Peyer's patch (tissue), 4 donors: ENCODE data around the gene PLEKHB2. TPM values are rescaled to one million over a fixed set of nuclear protein-coding genes. Genes with fewer than 3 reads are reported as not detected.
"Not testable (repeated sequence)": the region's sequence is repeated elsewhere in the genome, so short reads cannot be mapped to it uniquely, and the experiment has no call there.

Experiments used
- DNase-seq, 3 donors: peaks; one replicate each; pipeline ENCODE4 v3.0.0-alpha.2; 2017 to 2019
- H3K27ac ChIP-seq, 4 donors: fragments of 200-600 bp; sonication (generic); one replicate each; pipeline ENCODE4 v1.5.1; 2016 to 2019
- H3K27me3 ChIP-seq, 2 donors: fragments of 200-600 bp; sonication (generic); one replicate each; pipeline ENCODE4 v1.5.1; 2019
- H3K36me3 ChIP-seq, 3 donors: fragments of 200-600 bp; sonication (generic); one replicate each; pipeline ENCODE4 v1.5.1; 2016 to 2019
- H3K4me1 ChIP-seq, 4 donors: fragments of 200-600 bp; sonication (generic); one replicate each; pipeline ENCODE4 v1.5.1; 2016 to 2019
- H3K4me3 ChIP-seq, 4 donors: fragments of 200-600 bp; sonication (generic); 1 replicate in 3 of 4; 2 replicates in 1 of 4; pipeline ENCODE4 v1.5.1; 2016 to 2019; ENCODE audit warnings: mild to moderate bottlenecking in 1 of 4
- H3K9me3 ChIP-seq, 4 donors: fragments of 200-600 bp; sonication (generic); one replicate each; pipeline ENCODE4 v1.5.1; 2016 to 2019; ENCODE audit warnings: mild to moderate bottlenecking in 1 of 4
- POLR2A ChIP-seq, 2 donors: fragments of 450-650 bp; IDR thresholded peaks; one replicate each; pipeline ENCODE4 v1.5.1; 2017; ENCODE audit warnings: antibody characterized with exemption in 2 of 2, mild to moderate bottlenecking in 2 of 2, moderate library complexity in 2 of 2
- total RNA-seq, 4 donors: library from RNA; depleted of rRNA; stranded (reverse); fragments of >200 nt; gene quantifications; one replicate each; pipeline ENCODE4 v1.1.0, GENCODE V29; 2016
- TF ChIP-seq, protein P1 (sequence below), 6 experiments: fragments of 450-650 bp in 4 of 6; fragments of 200-600 bp in 2 of 6; sonication (generic) in 1 of 6; IDR thresholded peaks; one replicate each; pipeline ENCODE4 v1.5.1; 2017 to 2019; ENCODE audit warnings: antibody characterized with exemption in 6 of 6, mild to moderate bottlenecking in 3 of 6, moderate library complexity in 1 of 6

Gene PLEKHB2
- total RNA-seq, 4 donors from 2014 or later, result 35.5 to 150 (median 120) TPM

- no peaks in the 10 kb centered on the region for H3K9me3 ChIP-seq
- no peaks in the 10 kb centered on the region for H3K27me3 ChIP-seq
- H3K4me3 ChIP-seq, result peak overlapping the region; percentile 71 to 95 (median 84)
- H3K36me3 ChIP-seq, result no peaks in the 10 kb centered on the region
- TF ChIP-seq, protein P1, sequence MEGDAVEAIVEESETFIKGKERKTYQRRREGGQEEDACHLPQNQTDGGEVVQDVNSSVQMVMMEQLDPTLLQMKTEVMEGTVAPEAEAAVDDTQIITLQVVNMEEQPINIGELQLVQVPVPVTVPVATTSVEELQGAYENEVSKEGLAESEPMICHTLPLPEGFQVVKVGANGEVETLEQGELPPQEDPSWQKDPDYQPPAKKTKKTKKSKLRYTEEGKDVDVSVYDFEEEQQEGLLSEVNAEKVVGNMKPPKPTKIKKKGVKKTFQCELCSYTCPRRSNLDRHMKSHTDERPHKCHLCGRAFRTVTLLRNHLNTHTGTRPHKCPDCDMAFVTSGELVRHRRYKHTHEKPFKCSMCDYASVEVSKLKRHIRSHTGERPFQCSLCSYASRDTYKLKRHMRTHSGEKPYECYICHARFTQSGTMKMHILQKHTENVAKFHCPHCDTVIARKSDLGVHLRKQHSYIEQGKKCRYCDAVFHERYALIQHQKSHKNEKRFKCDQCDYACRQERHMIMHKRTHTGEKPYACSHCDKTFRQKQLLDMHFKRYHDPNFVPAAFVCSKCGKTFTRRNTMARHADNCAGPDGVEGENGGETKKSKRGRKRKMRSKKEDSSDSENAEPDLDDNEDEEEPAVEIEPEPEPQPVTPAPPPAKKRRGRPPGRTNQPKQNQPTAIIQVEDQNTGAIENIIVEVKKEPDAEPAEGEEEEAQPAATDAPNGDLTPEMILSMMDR (IDR thresholded peaks at IDR 0.05), result no peak
- TF ChIP-seq POLR2A (IDR thresholded peaks at IDR 0.05), result peak in 1 of 2 donors; percentile 8
- peak in 2 of 3 donors; percentile 25 to 85 for DNase-seq
- peak overlapping the region; percentile 87 to 95 (median 92) for H3K27ac ChIP-seq
- H3K4me1 ChIP-seq, result peaks cover 0 to 23% (median 10%) of the 10 kb centered on the region in 4 donors
These were observed 515 bp upstream of the PLEKHB2 start for GRCh38 chr2:131104487-131105155.

- peak; percentile 41 to 45 for TF ChIP-seq POLR2A (IDR thresholded peaks at IDR 0.05)
- TF ChIP-seq, protein P1 (IDR thresholded peaks at IDR 0.05), result no peak
- DNase-seq, result peak; percentile 46 to 64 (median 57)
- no peaks in the 10 kb centered on the region for H3K9me3 ChIP-seq
- H3K4me3 ChIP-seq, result peak overlapping the region; percentile 71 to 95 (median 84)
- H3K27ac ChIP-seq, result peak overlapping the region; percentile 87 to 95 (median 92)
- no peaks in the 10 kb centered on the region for H3K36me3 ChIP-seq
- H3K4me1 ChIP-seq, result peaks cover 0 to 23% (median 10%) of the 10 kb centered on the region in 4 donors
- no peaks in the 10 kb centered on the region for H3K27me3 ChIP-seq
These were observed 1.0 kb downstream of the PLEKHB2 start for GRCh38 chr2:131105950-131106801.

- no peak for DNase-seq
- H3K9me3 ChIP-seq, result no peaks in the 10 kb centered on the region
- no peak overlapping the region for H3K4me3 ChIP-seq
- H3K36me3 ChIP-seq, result no peaks in the 10 kb centered on the region
- H3K4me1 ChIP-seq, result peaks cover 0 to 11% (median 0%) of the 10 kb centered on the region in 4 donors
- no peak for TF ChIP-seq POLR2A (IDR thresholded peaks at IDR 0.05)
- TF ChIP-seq, protein P1 (IDR thresholded peaks at IDR 0.05), result no peak
- H3K27ac ChIP-seq, result no peak overlapping the region
- H3K27me3 ChIP-seq, result no peaks in the 10 kb centered on the region
These were observed 7.4 kb downstream of the PLEKHB2 start for GRCh38 chr2:131112529-131112928.

GRCh38 chr2:131113566-131114227 lies 8.6 kb downstream of the PLEKHB2 start:
- Histone ChIP-seq H3K4me1 (peaks cover 0 to 8% (median 0%) of the 10 kb centered on the region in 4 donors), H3K27ac (no peak overlapping the region), H3K9me3 (no peaks in the 10 kb centered on the region), H3K4me3 (no peak overlapping the region), H3K27me3 (no peaks in the 10 kb centered on the region), H3K36me3 (no peaks in the 10 kb centered on the region)
- no peak for DNase-seq
- no peak for TF ChIP-seq POLR2A (IDR thresholded peaks at IDR 0.05)
- TF ChIP-seq, protein P1 (IDR thresholded peaks at IDR 0.05), result no peak

- H3K27ac ChIP-seq, H3K36me3 ChIP-seq, H3K4me1 ChIP-seq, H3K4me3 ChIP-seq, DNase-seq, H3K27me3 ChIP-seq, H3K9me3 ChIP-seq: not testable (repeated sequence)
These were observed 9.8 kb downstream of the PLEKHB2 start for GRCh38 chr2:131114950-131115349.
